ENCODE data around the gene SLC38A7.
A peak's percentile ranks its signal among the peaks of the same experiment; 100 is the strongest.
"Not testable (repeated sequence)": the region's sequence is repeated elsewhere in the genome, so short reads cannot be mapped to it uniquely, and the experiment has no call there.

The SLC38A7 gene

DNA sequence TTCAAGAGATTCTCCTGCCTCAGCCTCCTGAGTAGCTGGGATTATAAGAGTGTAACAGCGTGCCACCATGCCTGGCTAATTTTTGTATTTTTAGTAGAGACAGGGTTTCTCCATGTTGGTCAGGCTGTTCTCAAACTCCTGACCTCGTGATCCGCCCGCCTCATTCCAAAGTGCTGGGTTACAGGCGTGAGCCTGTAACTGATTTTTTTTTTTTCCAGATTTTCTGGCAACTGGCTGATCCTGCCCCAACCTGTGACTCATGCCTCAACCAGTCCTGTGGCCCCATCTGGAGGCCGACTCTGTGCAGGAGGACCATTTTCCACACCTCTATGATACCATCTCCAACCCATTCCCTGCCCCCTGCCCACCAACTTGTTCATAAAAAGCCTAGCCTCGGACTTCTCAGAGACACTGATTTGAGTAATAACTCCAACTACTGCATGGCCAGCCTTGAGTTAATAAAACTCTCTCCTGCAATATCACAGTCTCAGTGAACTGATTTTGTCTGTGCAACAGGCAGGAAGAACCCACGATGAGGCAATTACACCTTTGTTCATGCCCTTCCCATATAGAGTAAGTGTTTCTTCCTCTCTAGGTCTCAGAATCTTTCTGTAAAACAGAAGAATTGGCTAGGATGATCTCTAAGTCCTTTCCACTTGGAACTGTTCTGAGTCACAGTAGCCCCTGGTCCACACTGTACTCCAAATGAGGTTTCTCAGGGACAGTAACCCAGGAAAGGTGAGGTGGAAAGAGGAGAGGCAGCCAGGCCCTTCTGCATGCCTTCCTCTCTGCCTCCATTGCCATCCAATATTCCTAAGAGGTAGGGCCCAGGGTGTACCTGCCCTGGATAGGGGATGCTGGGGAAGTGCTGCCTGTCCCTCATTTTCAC, 46.2 kb downstream of the SLC38A7 start:
- Histone ChIP-seq H3K4me3 (no peak overlapping the region), H3K27ac (peak overlapping the region in 6 of 21 experiments; percentile 1 to 54 (median 34))

DNA sequence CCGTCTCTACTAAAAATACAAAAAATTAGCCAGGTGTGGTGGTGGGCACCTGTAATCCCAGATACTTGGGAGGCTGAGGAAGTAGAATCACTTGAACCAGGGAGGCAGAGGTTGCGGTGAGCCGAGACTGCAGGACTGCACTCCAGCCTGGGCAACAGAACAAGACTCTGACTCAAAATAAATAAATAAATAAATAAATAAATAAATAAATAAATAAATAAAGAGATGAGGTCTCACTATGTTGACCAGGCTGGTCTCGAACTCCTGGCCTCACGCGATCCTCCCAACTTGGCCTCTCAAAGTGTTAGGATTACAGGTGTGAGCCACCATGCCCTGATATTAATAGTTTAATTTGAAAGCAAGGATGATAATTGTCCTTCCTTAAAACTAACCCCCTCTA, 47.5 kb downstream of the SLC38A7 start:
- H3K27ac ChIP-seq, result not testable (repeated sequence)

DNA sequence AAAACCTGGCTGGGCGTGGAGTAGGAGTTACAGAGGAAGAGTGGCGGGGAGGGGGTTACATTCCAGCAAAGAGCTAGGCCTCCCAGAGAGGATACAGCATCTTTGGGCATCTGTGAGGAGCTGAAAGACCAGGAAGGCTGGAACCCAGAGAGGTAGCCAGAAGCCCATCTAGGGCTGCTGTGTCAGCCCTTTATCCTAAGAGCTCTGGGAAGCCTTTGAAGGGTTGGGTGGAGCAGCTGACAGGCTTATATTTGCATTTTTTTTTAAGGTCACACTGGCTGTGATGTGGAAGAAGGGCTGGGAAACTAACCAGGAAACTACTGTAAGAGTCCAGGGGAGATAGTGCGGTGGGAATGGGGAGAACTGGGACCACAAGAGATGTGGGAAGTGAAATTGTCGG, 48.1 kb downstream of the SLC38A7 start:
- Histone ChIP-seq H3K27ac (no peak overlapping the region), H3K4me3 (no peak overlapping the region)

More for the DNA sequence above, 47.5 kb downstream of the SLC38A7 start:
- H3K4me3 ChIP-seq, result not testable (repeated sequence)

DNA sequence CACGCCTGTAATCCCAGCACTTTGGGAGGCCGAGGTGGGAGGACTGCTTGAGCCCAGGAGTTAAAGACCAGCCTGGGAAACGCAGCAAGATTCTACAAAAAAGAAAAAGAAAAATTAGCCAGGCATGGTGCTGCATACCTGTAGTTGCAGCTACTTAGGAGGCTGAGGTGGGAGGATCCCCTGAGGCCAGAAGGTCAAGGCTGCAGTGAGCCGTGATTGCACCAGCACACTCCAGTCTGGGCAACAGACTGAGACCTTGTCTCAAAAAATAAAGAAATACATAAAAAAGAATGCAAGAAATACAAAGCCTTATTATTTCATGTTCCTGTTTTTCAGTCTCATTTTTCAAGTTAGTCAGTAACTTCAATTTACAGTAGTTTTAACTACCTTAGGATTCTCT, 49.1 kb downstream of the SLC38A7 start:
- Histone ChIP-seq H3K4me3 (no peak overlapping the region), H3K27ac (no peak overlapping the region)

DNA sequence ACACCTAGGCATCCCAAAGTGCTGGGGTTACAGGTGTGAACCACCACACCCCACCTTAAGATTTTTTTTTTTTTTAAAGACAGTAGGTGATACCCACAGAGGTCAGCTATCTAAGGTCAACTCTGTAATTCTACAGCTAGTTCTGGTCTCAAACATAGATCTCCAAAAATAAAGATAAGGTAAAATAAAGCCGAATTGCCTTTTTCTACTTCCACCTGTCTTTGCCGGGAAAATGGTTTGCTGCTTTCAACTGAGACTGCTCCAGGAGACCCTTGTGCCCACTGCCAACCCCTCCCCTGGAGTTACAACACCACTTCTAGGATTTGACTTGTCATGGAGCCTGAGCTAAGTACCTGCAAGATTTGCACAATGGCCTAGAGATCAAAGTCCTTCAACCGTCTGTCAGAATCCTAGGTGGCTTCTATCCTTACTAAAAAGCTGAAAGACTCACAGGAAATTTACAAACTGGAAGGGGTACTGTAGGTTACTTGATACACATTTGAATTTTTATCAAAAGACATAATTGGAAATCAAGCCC, 50.2 kb downstream of the SLC38A7 start:
- no peak overlapping the region for H3K27ac ChIP-seq

DNA sequence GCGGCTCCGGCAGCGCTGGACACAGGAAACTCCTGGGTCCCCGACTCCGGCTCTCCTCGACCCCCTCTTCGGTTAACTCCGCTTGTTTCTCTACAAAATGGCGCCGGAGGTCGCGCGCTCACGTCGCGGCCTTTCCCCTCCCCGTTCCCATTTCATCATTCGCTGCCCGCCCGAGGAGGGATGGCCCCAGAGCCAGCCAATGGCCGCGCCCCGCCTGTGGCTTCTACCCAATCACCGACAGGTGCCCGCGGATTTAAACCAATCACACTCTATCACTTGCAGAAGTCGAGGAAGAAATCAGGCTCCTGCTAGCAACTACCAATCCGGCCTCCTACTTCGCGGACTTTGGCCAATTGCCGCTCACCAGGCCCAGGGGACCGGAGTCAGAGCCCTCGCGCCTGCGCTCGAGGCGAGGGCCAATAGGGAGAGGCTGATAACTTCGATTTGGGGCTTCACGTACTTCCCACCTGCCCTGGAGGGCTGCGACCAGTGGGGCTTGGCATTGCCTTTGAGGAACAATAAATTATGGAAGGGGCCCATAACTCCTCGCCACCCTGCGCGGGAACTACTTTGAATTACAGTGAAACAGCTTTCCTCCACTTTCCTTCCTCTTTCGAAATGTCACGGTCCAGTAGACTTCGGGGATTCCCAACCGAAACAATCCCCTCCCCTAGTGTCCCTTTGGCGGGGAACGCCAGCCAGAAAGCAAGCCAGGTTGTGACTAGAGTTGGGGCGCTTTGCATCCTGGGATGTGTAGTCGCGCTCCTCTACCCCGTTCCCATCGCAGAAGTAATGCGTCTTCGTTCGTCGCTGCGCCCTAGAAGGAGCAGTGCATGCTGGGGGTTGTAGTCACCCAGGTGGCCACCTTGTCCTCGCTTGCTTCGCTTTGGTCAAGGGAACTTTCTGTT, 54.6 kb downstream of the SLC38A7 start, which contains the start of gene CNOT1:
Gene CNOT1, minus strand, starts transcription at position 94 of the 908 bp plus-strand sequence. CDS start 30,489 bp downstream, outside the sequence.
- Histone ChIP-seq H3K27ac (peak within 1 kb of the TSS; percentile 87 to 99 (median 98)), H3K4me3 (peak within 1 kb of the TSS; percentile 74 to 99 (median 98))

More for the DNA sequence above, 50.2 kb downstream of the SLC38A7 start:
- H3K4me3 ChIP-seq, result no peak overlapping the region

DNA sequence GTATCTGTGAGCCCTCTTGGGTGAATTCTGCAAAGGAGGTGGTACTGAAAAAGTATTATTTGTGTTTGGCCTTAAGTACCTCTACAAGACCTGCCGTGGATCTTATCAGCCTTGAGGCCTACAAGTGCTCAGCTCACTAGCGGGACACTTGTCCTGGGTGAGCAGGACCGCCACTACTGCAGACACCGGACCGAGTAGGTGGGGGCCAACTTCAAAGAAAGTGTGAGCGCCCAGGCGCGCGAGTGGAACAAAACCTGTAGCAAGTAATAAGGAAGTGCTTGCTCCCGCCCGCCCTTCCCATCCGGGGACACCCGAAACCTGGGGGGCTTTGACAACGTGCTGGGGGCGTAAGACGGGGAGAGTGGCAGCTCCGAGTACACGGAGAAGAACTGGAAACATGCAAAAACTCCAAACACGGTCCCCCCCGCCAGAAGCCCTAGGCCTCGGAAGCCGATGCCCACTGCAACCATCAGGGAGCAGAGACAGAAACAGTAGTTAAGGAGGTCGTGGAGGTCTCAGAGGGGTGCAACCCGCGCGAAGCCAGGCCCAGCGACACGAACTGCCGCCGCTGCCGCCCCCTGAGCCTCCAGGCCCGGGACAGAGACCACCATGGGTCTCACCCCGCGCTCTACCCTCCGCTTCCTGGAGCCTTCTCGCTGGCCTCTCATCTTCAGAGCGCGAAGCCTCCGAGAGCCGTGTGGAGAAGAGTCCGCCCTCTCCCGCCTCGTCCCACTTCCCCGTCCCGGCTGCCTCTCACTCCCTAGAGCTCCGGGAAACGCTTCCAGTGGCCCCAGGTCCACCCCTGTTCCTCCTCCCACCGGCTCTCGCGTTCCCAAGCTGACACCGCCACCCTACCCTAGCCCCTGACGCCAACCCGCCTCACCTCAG, 55.5 kb downstream of the SLC38A7 start:
- H3K4me3 ChIP-seq, result peak overlapping the region; percentile 74 to 99 (median 98)
- peak overlapping the region; percentile 87 to 99 (median 98) for H3K27ac ChIP-seq

DNA sequence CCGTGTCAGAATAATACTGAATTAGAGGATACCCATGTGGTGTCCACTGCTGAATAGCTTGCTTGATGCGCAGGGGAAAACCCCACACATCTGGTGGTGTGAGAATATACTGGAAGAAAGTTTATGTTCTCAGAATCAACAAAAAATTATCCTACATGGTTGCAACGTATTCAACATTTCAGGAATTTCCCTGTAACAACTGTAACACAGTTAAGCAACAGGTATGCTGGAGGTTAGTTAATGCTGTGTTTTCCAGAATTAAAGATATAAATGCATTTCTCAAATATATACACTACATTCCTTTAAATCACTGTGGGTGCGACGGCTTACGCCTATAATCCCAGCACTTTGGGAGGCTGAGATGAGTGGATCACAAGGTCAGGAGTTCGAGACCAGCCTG, 60.4 kb downstream of the SLC38A7 start:
- Histone ChIP-seq H3K4me3 (no peak overlapping the region), H3K27ac (no peak overlapping the region)

DNA sequence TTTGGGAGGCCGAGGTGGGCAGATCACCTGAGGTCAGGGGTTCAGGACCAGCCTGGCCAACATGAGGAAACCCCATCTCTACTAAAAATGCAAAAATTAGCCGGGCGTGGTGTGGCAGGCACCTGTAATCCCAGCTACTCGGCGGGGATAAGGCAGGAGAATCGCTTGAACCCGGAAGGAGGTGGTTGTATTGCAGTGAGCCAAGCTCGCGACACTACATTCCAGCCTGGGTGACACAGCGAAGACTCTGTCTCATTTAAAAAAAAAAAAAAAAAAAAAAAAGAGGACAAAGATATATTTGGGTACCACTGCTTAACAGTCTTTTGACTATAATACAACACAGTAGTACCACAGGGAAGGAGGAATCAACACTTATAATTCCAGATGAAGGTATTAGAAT, 64.2 kb downstream of the SLC38A7 start:
- Histone ChIP-seq H3K4me3 (no peak overlapping the region), H3K27ac (no peak overlapping the region)

DNA sequence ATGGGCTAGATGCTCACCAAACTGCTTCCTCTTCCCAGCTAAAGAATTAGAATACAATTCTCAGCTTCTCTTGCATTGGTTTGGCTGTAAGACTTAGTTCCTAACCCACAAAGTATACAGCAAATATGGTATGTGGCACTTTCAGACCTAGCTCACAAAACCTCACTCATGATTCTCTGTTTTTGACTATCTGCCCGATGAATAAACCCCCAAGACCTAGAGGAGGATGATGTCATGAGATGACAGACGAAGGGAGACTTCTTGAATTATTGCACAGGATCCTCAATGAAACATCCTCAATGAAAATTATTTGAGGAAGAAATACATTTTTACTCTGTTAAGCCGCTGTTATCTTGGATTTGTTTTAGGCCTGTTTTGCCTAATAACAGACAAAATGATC, 69.3 kb downstream of the SLC38A7 start:
- H3K4me3 ChIP-seq, result no peak overlapping the region
- H3K27ac ChIP-seq, result no peak overlapping the region
